Mesenchymal stem cell (in vitro differentiated cells and primary cell): ENCODE data around the gene RNF186.
A peak's percentile ranks its signal among the peaks of the same experiment; 100 is the strongest.

Experiments used
- DNase-seq: peaks from one replicate; pipeline ENCODE4 v3.0.0-alpha.2; 2013
- H2AFZ ChIP-seq: one replicate; pipeline ENCODE4 v1.6.1; 2013; ENCODE audit warnings: low read depth, mild to moderate bottlenecking, control low read depth, inconsistent platforms, low read length, moderate library complexity
- H2AK5ac ChIP-seq: 2 replicates; pipeline ENCODE4 v1.6.1; 2013; ENCODE audit warnings: low read length, moderate library complexity, mild to moderate bottlenecking, inconsistent platforms; ENCODE audit not compliant: severe bottlenecking
- H2BK120ac ChIP-seq: one replicate; pipeline ENCODE4 v1.6.1; 2013; ENCODE audit warnings: low read depth, mild to moderate bottlenecking, inconsistent platforms, low read length, moderate library complexity
- H2BK12ac ChIP-seq, 2 experiments: one replicate each; pipeline ENCODE4 v1.6.1; 2013; ENCODE audit warnings: inconsistent platforms in 2 of 2, low read length in 2 of 2, mild to moderate bottlenecking in 2 of 2, moderate library complexity in 2 of 2, control low read depth in 1 of 2
- H2BK15ac ChIP-seq: one replicate; pipeline ENCODE4 v1.6.1; 2013; ENCODE audit warnings: mild to moderate bottlenecking, low read depth, inconsistent platforms; ENCODE audit not compliant: poor library complexity, severe bottlenecking
- H2BK5ac ChIP-seq: 2 replicates; pipeline ENCODE4 v1.6.1; 2013; ENCODE audit warnings: low read depth, mild to moderate bottlenecking, low read length, control low read depth, inconsistent platforms; ENCODE audit not compliant: poor library complexity, severe bottlenecking
- H3K14ac ChIP-seq, 2 experiments: one replicate each; pipeline ENCODE4 v1.6.1; 2013; ENCODE audit warnings: inconsistent platforms in 2 of 2, low read length in 2 of 2, control low read depth in 1 of 2, mild to moderate bottlenecking in 1 of 2, moderate library complexity in 1 of 2
- H3K18ac ChIP-seq, 2 experiments: one replicate each; pipeline ENCODE4 v1.6.1; 2013; ENCODE audit warnings: inconsistent platforms in 2 of 2, low read length in 2 of 2, control low read depth in 1 of 2, low read depth in 1 of 2, mild to moderate bottlenecking in 1 of 2
- H3K23ac ChIP-seq, 2 experiments: one replicate each; pipeline ENCODE4 v1.6.1; 2013; ENCODE audit warnings: inconsistent platforms in 2 of 2, low read length in 2 of 2, mild to moderate bottlenecking in 2 of 2, moderate library complexity in 2 of 2, control low read depth in 1 of 2
- H3K27ac ChIP-seq: 2 replicates; pipeline ENCODE4 v1.5.1; 2013; ENCODE audit warnings: mild to moderate bottlenecking, moderate library complexity, low read length, control low read depth, inconsistent platforms; ENCODE audit not compliant: poor library complexity, severe bottlenecking
- H3K27me3 ChIP-seq, 2 experiments: 2 replicates each; pipeline versions ENCODE4 v1.6.1 to v1.7.0; 2013; ENCODE audit warnings: low read length in 2 of 2, mild to moderate bottlenecking in 2 of 2, moderate library complexity in 2 of 2, control low read depth in 1 of 2, inconsistent platforms in 1 of 2; ENCODE audit not compliant: control insufficient read depth in 1 of 2, insufficient read depth in 1 of 2
- H3K36me3 ChIP-seq, 2 experiments: 2 replicates each; pipeline versions ENCODE4 v1.6.1 to v1.7.0; 2013; ENCODE audit warnings: low read length in 2 of 2, control low read depth in 1 of 2, inconsistent platforms in 1 of 2, low read depth in 1 of 2, mild to moderate bottlenecking in 1 of 2; ENCODE audit not compliant: insufficient read depth in 2 of 2, control insufficient read depth in 1 of 2
- H3K4ac ChIP-seq, 2 experiments: one replicate each; pipeline ENCODE4 v1.6.1; 2013; ENCODE audit warnings: inconsistent platforms in 2 of 2, low read length in 2 of 2, mild to moderate bottlenecking in 2 of 2, moderate library complexity in 2 of 2, control low read depth in 1 of 2, low read depth in 1 of 2
- H3K4me1 ChIP-seq: 2 replicates; pipeline ENCODE4 v1.6.1; 2013; ENCODE audit warnings: low read depth, low read length, control low read depth; ENCODE audit not compliant: control insufficient read depth, insufficient read depth
- H3K4me2 ChIP-seq: 2 replicates; pipeline ENCODE4 v1.6.1; 2013; ENCODE audit warnings: low read length, mild to moderate bottlenecking, inconsistent platforms; ENCODE audit not compliant: poor library complexity, severe bottlenecking
- H3K4me3 ChIP-seq, 2 experiments: 2 replicates each; pipeline versions ENCODE4 v1.5.1 to v1.7.0; 2013; ENCODE audit warnings: low read length in 2 of 2, mild to moderate bottlenecking in 2 of 2, control low read depth in 1 of 2, low read depth in 1 of 2; ENCODE audit not compliant: insufficient read depth in 1 of 2
- H3K79me1 ChIP-seq: replicated peaks from 2 replicates; pipeline ENCODE4 v1.6.1; 2013; ENCODE audit warnings: mild to moderate bottlenecking, control low read depth, low read length, inconsistent platforms; ENCODE audit not compliant: poor library complexity, severe bottlenecking
- H3K9ac ChIP-seq: 2 replicates; pipeline ENCODE4 v1.7.0; 2013; ENCODE audit warnings: mild to moderate bottlenecking, low read length, moderate library complexity
- H3K9me3 ChIP-seq: 2 replicates; pipeline ENCODE4 v1.7.0; 2013; ENCODE audit warnings: mild to moderate bottlenecking, low read length; ENCODE audit not compliant: control insufficient read depth
- H4K8ac ChIP-seq: one replicate; pipeline ENCODE4 v1.6.1; 2013; ENCODE audit warnings: inconsistent platforms, mild to moderate bottlenecking, low read length, moderate library complexity
- H4K91ac ChIP-seq: one replicate; pipeline ENCODE4 v1.6.1; 2013; ENCODE audit warnings: mild to moderate bottlenecking, low read length, inconsistent platforms
- WGBS: methylation state at CpG from one replicate; pipeline ENCODE4 v1.1.7; 2013; ENCODE audit warnings: mixed read lengths; 5-methylcytosine and 5-hydroxymethylcytosine counted together

RNF186 gene

GRCh38 chr1:19828546-19828945 is 13.5 kb upstream of the RNF186 start:
- Histone ChIP-seq H2AK5ac (no peak overlapping the region), H3K27ac (no peak overlapping the region), H2AFZ (no peak overlapping the region), H4K91ac (no peak overlapping the region), H3K23ac (no peak overlapping the region), H2BK120ac (no peak overlapping the region), H3K27me3 (no peaks in the 10 kb centered on the region), H3K79me1 (no peaks in the 10 kb centered on the region), H3K18ac (no peak overlapping the region), H2BK15ac (no peak overlapping the region), H3K36me3 (no peaks in the 10 kb centered on the region), H3K4me3 (no peak overlapping the region), H4K8ac (no peak overlapping the region), H3K4me1 (peaks cover 6% of the 10 kb centered on the region), H2BK12ac (no peak overlapping the region), H2BK5ac (no peak overlapping the region), H3K4ac (no peak overlapping the region), H3K9me3 (peaks cover 11% of the 10 kb centered on the region), H3K9ac (no peak overlapping the region), H3K14ac (no peak overlapping the region), H3K4me2 (no peak overlapping the region)
- peak; percentile 7 for DNase-seq
- WGBS, result 40% methylated on average over 3 of the region's 3 CpGs

DNA sequence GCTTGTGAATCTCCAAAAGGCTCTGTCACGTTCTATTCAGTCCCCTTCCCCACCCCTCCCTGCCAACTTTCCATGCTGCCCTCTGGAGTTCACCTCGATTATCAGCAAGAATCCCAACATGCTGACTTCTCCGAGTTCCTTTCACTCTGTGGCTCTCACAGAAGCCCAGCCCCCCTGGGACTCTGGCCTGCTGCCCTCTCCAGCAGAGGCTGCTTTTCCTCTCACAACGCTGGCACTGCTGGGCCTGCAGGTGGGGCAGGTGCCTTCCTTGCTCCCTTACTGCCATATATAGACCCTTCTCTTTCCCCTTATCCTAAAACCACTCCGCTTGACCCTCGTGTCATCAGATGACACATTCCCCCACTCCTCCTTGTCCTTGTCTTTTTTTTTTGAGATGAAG is 10.2 kb upstream of the RNF186 start:
- DNase-seq, result no peak
- Histone ChIP-seq H3K27me3 (peaks cover 0 to 5% of the 10 kb centered on the region in 2 experiments), H3K9ac (no peak overlapping the region), H3K36me3 (no peaks in the 10 kb centered on the region), H4K91ac (no peak overlapping the region), H3K18ac (no peak overlapping the region), H3K4ac (no peak overlapping the region), H2BK15ac (no peak overlapping the region), H3K9me3 (no peaks in the 10 kb centered on the region), H3K23ac (no peak overlapping the region), H2AFZ (no peak overlapping the region), H3K4me3 (no peak overlapping the region), H3K4me2 (no peak overlapping the region), H3K27ac (no peak overlapping the region), H3K79me1 (no peaks in the 10 kb centered on the region), H3K14ac (no peak overlapping the region), H4K8ac (no peak overlapping the region), H2BK12ac (no peak overlapping the region), H2AK5ac (no peak overlapping the region), H2BK120ac (no peak overlapping the region), H3K4me1 (peaks cover 6% of the 10 kb centered on the region), H2BK5ac (no peak overlapping the region)
- WGBS, result 45% methylated on average over 6 of the region's 6 CpGs

- H3K9me3 ChIP-seq, result no peaks in the 10 kb centered on the region
- no peak overlapping the region for H3K18ac ChIP-seq
- H2BK5ac ChIP-seq, result no peak overlapping the region
- peaks cover 6% of the 10 kb centered on the region for H3K4me1 ChIP-seq
- no peak for DNase-seq
- no peak overlapping the region for H3K4ac ChIP-seq
- no peak overlapping the region for H2BK12ac ChIP-seq
- H3K14ac ChIP-seq, result no peak overlapping the region
- peaks cover 0 to 5% of the 10 kb centered on the region in 2 experiments for H3K27me3 ChIP-seq
- no peak overlapping the region for H2AFZ ChIP-seq
- no peak overlapping the region for H2BK120ac ChIP-seq
- H2BK15ac ChIP-seq, result no peak overlapping the region
- no peak overlapping the region for H3K23ac ChIP-seq
- H3K79me1 ChIP-seq, result no peaks in the 10 kb centered on the region
- no peak overlapping the region for H2AK5ac ChIP-seq
- H4K8ac ChIP-seq, result no peak overlapping the region
- H3K27ac ChIP-seq, result no peak overlapping the region
- H3K36me3 ChIP-seq, result no peaks in the 10 kb centered on the region
- no peak overlapping the region for H3K9ac ChIP-seq
- H4K91ac ChIP-seq, result no peak overlapping the region
- WGBS, result 63% methylated on average over 4 of the region's 4 CpGs
- H3K4me2 ChIP-seq, result no peak overlapping the region
- no peak overlapping the region for H3K4me3 ChIP-seq
Measured at GRCh38 chr1:19824541-19824940, 9.5 kb upstream of the RNF186 start.

DNA sequence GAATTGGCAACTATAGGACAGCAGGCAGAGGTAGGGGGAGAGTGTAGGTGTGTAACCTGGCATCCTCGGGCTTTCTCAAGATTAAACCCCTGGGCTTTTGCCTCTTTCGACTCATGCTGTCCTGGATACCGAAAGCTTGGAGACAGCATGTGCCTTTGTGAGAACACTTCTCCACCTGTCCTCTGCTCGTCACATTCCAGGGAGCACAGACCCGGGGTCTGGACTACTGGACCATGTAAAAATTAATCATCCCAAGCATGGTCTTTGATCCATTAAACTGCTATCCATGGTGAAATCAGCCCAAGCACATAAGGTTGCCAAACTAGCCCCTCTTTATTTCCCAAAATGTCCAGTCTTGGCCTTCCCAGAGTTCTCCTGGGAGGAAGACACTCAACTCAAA is 9.0 kb upstream of the RNF186 start:
- H3K18ac ChIP-seq, result no peak overlapping the region
- H2BK12ac ChIP-seq, result no peak overlapping the region
- H3K4ac ChIP-seq, result no peak overlapping the region
- no peak overlapping the region for H3K4me3 ChIP-seq
- peaks cover 6% of the 10 kb centered on the region for H3K4me1 ChIP-seq
- H3K27me3 ChIP-seq, result peaks cover 0 to 5% of the 10 kb centered on the region in 2 experiments
- no peak overlapping the region for H3K9ac ChIP-seq
- no peak overlapping the region for H2BK120ac ChIP-seq
- H3K4me2 ChIP-seq, result no peak overlapping the region
- no peak overlapping the region for H3K27ac ChIP-seq
- DNase-seq, result no peak
- no peak overlapping the region for H4K91ac ChIP-seq
- no peak overlapping the region for H3K14ac ChIP-seq
- H2BK5ac ChIP-seq, result no peak overlapping the region
- H4K8ac ChIP-seq, result no peak overlapping the region
- H3K79me1 ChIP-seq, result no peaks in the 10 kb centered on the region
- H3K9me3 ChIP-seq, result no peaks in the 10 kb centered on the region
- H3K36me3 ChIP-seq, result no peaks in the 10 kb centered on the region
- no peak overlapping the region for H2AFZ ChIP-seq
- 97% methylated on average over 5 of the region's 5 CpGs for WGBS
- H2BK15ac ChIP-seq, result no peak overlapping the region
- no peak overlapping the region for H3K23ac ChIP-seq
- no peak overlapping the region for H2AK5ac ChIP-seq
